Measurements from ENCODE around the gene GPX2. TPM values are rescaled to one million over a fixed set of nuclear protein-coding genes. Genes with fewer than 3 reads are reported as not detected.

Gene GPX2
- total RNA-seq, 1 donor from 2014 or later = not detected

- Histone ChIP-seq H3K36me3 (ENCODE audit: insufficient read depth, low read length) (no peaks in the 10 kb centered on the region), H4K20me1 (ENCODE audit: insufficient read depth, low read length) (no peaks in the 10 kb centered on the region), H3K27me3 (ENCODE audit: insufficient read depth, low read length) (peaks cover 3% of the 10 kb centered on the region), H3K79me2 (ENCODE audit: insufficient read depth, low read length) (peaks cover 46% of the 10 kb centered on the region), H2AFZ (ENCODE audit: low read depth, low read length) (peak overlapping the region; percentile 96), H3K9me3 (ENCODE audit: insufficient read depth, low read depth, low read length) (no peaks in the 10 kb centered on the region), H3K27ac (ENCODE audit: low read depth, low read length) (peak overlapping the region; percentile 84), H3K4me2 (ENCODE audit: low read length) (peak overlapping the region; percentile 89), H3K9ac (ENCODE audit: low read length) (peak overlapping the region; percentile 90), H3K4me1 (ENCODE audit: insufficient read depth, low read length) (peaks cover 8% of the 10 kb centered on the region), H3K4me3 (ENCODE audit: insufficient read depth, low read depth, low read length) (peak overlapping the region; percentile 91)
- TF ChIP-seq EZH2 (IDR thresholded peaks at IDR 0.05; ENCODE audit: insufficient read depth, low read length) (no peak), CTCF (IDR thresholded peaks at IDR 0.05; ENCODE audit: insufficient read depth, low read depth, low read length) (no peak)
- no peak for FAIRE-seq
- Mint-ChIP-seq H3K4me3 (ENCODE audit: unreplicated experiment) (peak overlapping the region; percentile 98), H3K9me3 (ENCODE audit: unreplicated experiment) (no peaks in the 10 kb centered on the region), H3K4me1 (ENCODE audit: low read depth, unreplicated experiment) (peaks cover 4% of the 10 kb centered on the region), H3K27me3 (ENCODE audit: low read depth, unreplicated experiment) (peaks cover 4% of the 10 kb centered on the region), H3K27ac (ENCODE audit: unreplicated experiment) (peak overlapping the region; percentile 99), H3K36me3 (ENCODE audit: low read depth, unreplicated experiment) (no peaks in the 10 kb centered on the region)
- no peak for DNase-seq (ENCODE audit: low read depth)
Measured at GRCh38 chr14:64987438-64987767, 44.9 kb upstream of the GPX2 start.

GRCh38 chr14:64986648-64987437 lies 44.3 kb upstream of the GPX2 start, which contains the start of gene FNTB:
Gene FNTB (plus strand): TSS chr14:64986895. CDS start chr14:64986954, 59 bp downstream.
- Histone ChIP-seq H3K4me3 (ENCODE audit: insufficient read depth, low read depth, low read length) (peak within 1 kb of the TSS; percentile 91), H3K4me1 (ENCODE audit: insufficient read depth, low read length) (peaks cover 8% of the 10 kb centered on the region), H3K27me3 (ENCODE audit: insufficient read depth, low read length) (peaks cover 3% of the 10 kb centered on the region), H3K9me3 (ENCODE audit: insufficient read depth, low read depth, low read length) (no peaks in the 10 kb centered on the region), H3K79me2 (ENCODE audit: insufficient read depth, low read length) (peaks cover 42% of the 10 kb centered on the region), H4K20me1 (ENCODE audit: insufficient read depth, low read length) (no peaks in the 10 kb centered on the region), H3K27ac (ENCODE audit: low read depth, low read length) (peak within 1 kb of the TSS; percentile 84), H3K4me2 (ENCODE audit: low read length) (peak within 1 kb of the TSS; percentile 89), H3K9ac (ENCODE audit: low read length) (peak within 1 kb of the TSS; percentile 90), H3K36me3 (ENCODE audit: insufficient read depth, low read length) (no peaks in the 10 kb centered on the region), H2AFZ (ENCODE audit: low read depth, low read length) (peak within 1 kb of the TSS; percentile 96)
- peak within 1 kb of the TSS; percentile 99 for H3K27ac Mint-ChIP-seq (ENCODE audit: unreplicated experiment)
- H3K4me3 Mint-ChIP-seq (ENCODE audit: unreplicated experiment) = peak within 1 kb of the TSS; percentile 98
- no peaks in the 10 kb centered on the region for H3K9me3 Mint-ChIP-seq (ENCODE audit: unreplicated experiment)
- peaks cover 4% of the 10 kb centered on the region for H3K4me1 Mint-ChIP-seq (ENCODE audit: low read depth, unreplicated experiment)
- no peaks in the 10 kb centered on the region for H3K36me3 Mint-ChIP-seq (ENCODE audit: low read depth, unreplicated experiment)
- no peak for TF ChIP-seq EZH2 (IDR thresholded peaks at IDR 0.05; ENCODE audit: insufficient read depth, low read length)
- TF ChIP-seq CTCF (IDR thresholded peaks at IDR 0.05; ENCODE audit: insufficient read depth, low read depth, low read length) = peak; percentile 73
- DNase-seq (ENCODE audit: low read depth) (peak; percentile 94), FAIRE-seq (peak; percentile 29)
- peaks cover 4% of the 10 kb centered on the region for H3K27me3 Mint-ChIP-seq (ENCODE audit: low read depth, unreplicated experiment)
